GM18505 (cell line): ENCODE measurements around the gene IHH.

Source experiments
- ATAC-seq: cut with Tn5 transposase; IDR thresholded peaks from one replicate; pipeline ENCODE4 v1.9.1; 2021; ENCODE audit not compliant: unreplicated experiment
- POLR2A ChIP-seq: IDR thresholded peaks from 4 replicates; pipeline ENCODE4 v1.6.1; 2011; ENCODE audit warnings: borderline replicate concordance; ENCODE audit not compliant: insufficient read depth, insufficient read length; ENCODE audit errors: extremely low read depth

The IHH gene

DNA sequence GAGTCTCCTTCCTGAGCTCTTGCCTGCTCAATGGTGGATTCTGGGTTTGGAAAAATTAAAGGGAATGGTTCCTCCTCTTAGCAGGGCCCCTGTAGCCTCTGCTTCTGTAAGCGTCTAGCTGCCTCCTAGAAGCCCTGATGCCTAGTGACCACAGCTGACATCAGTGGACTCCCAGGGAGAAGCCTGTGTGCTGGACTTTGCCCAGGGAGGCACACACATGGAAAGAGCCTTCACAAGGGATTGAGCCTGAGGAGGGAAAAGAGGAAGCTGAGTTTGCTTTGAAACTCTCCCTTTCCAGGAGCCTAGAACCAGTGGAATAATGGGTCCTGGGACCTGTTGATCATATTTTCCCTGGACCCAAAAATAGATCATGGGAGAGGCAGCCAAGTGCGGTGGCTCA, 18.0 kb downstream of the IHH start:
- no peak for ATAC-seq
- TF ChIP-seq POLR2A: no peak

- no peak for ATAC-seq
- TF ChIP-seq POLR2A: no peak
Measured at GRCh38 chr2:219042157-219042556, 18.6 kb downstream of the IHH start.

DNA sequence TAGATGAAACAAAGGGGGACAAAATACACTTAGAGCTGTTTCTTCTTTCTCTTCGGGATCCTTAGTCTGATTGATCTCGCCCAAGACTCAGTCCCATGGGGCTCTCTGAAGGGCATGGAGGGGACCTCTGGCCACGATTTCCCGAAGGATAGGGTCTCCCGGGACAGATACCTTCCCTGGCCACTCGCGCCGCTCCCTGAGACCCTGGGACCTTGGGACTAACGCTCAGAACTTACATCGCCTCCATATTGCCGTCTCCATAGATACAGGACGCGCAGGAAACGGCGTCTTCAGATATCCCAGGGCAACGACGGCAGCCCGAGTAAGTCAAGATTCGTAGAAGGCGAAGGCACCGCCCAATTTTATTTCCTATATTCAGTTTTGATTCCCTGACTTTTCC, 19.5 kb downstream of the IHH start, which contains the start of gene CFAP65:
Gene CFAP65 (minus strand): TSS at position 265 of the 400 bp plus-strand sequence. CDS start 2,468 bp downstream, outside the sequence.
- TF ChIP-seq POLR2A: no peak

DNA sequence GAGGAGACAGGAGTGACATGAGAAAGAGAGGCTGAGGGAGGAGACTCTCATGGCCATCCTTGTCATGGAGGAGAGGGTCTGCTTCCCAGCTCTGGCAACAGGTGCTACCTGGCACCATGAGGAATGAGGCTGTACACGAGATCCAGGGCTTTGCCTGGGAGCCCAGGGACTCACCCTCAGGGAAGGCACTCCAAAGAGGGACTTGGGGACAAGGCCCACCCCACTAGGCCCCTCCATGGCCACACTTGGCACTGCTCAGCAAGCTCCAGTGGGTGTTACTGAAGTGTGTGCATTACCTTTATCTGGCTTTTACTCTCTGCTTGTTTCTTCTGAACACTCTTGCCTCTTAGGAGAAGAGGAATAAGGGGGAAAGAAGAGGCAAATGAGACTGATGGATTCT, 22.1 kb downstream of the IHH start:
- ATAC-seq: no peak

More for the DNA sequence above, 19.5 kb downstream of the IHH start, which contains the start of gene CFAP65:
- ATAC-seq: no peak

GRCh38 chr2:219037783-219038499, 22.8 kb downstream of the IHH start:
- ATAC-seq: no peak
- TF ChIP-seq POLR2A: no peak

More for the DNA sequence above, 22.1 kb downstream of the IHH start:
- no peak for TF ChIP-seq POLR2A

DNA sequence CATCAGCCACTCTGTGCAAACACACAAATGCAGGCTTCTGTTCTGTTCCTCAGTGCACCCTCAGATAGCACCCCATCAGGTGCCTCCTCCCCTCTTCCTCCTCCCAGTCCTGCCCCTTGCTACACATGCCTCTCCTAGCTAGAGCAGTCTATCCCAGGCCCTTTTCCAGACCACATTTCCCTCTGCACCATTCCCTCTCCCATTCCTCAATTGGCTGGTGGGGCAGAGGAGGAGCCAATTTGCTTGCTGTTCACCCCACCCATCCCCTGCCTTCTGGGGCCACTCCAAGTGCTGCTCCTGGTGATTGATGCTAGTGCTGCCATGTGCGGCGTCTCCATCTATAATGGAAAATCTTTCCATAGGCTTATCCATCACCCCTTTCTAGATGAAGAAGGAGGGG, 24.8 kb downstream of the IHH start:
- ATAC-seq: no peak
- no peak for TF ChIP-seq POLR2A

DNA sequence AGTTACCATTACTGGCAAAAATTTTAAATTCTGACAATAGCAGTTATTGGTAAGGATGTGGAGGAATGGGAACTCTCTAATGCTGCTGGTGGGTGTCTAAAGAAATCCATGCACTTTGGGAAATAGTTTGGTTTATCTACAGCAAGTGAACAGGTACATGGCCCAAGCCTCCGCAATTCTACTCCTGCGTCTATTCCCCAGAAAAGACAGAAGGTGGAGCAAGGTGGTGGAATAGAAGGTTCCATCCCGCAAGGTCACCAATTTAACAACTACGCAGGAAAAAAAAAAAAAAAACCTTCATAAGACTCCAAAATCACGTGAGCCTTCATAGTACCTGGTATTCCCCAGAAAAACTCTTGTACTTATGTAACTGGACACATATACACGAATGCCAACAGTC, 25.9 kb downstream of the IHH start:
- ATAC-seq: no peak
- TF ChIP-seq POLR2A: no peak

- no peak for TF ChIP-seq POLR2A
- no peak for ATAC-seq
Measured at GRCh38 chr2:219032051-219032745, 28.5 kb downstream of the IHH start.

DNA sequence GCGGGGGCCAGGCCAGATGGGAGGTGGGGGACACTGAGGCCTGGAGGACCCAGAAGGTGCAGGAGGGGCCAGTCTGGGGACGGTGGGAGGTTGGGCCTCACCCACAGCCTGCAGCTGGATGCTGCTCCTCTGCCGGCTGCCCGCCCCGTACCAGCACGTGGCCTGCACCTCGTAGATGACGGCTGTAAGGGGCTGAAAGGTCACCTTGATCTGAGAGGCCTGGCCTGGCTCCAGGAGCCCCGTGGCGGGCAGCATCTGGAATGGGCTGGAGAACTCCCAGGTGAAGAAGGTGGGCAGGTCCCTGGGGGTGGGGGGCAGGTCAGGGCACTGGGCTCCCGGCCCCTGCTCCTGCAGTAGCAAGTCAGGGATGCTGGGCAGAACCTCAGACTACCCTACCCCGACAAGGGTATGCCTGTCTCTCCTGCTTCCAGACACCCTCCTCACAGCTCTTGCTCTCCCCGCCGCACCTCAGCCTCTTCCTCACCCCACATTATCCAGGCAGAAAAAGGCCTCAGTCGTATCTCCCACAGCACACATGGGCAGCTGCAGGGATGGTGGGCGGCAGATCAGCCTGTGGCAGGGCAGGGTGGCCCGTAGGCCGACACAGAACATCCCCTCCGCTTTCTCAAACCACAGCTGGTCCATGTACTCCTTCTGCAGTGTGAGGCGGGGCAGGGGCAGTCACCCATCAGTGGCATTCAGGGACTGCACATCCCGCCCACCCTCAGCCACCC, 29.5 kb downstream of the IHH start:
- no peak for TF ChIP-seq POLR2A
- ATAC-seq: no peak

DNA sequence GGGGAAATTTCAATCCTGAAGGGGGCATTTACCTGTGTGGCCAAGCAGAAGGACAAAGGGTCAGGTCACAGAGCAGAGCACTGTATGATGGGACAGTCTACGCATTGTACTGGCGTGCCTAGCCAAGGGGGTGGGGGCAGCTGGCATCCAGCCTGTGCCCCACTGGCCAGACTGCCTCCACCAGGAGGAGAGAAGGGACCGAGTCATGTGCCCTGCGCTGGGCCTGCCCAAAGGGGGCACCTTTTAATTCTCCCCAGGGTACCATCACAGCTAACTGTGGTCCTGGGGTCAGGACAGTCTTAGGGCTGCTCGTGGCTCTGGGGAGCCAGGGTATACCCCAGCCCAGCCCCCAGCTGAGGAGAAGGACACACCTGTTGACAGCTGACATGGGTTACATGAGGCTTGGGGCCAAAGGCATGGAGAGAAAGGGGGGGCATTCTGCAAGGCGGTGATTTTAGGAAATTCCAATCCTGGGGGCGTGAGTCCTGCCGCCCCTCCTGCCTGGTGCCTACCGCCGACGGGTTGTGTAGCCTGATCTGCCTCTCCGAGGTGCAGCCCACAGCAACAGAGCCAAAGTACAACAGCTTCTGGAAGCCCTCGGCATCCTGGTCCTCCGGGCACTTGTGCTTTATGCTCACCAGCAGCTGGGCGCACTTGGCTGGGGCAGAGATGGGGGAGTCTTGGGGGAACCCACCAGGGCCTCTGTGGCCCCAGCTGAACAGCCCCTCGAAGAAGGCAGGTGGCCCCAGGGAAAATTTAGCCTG, 30.4 kb downstream of the IHH start:
- no peak for ATAC-seq
- TF ChIP-seq POLR2A: no peak

DNA sequence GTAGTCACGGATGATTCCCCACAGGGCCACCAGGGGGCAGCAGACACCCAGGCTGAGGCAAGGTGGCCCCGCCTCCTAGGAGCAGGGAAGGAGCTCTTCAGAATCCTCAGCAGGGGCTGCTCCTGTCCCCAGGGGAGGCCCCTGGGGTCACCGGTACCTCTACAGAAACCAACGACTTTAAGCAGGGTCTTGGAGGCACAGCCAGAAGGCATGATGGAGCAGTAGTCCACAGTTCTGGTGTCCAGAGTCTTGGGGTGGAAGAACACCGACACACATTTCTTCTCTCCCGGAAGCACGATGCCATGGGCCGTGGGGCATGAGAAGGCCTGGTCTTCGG, 30.9 kb downstream of the IHH start:
- TF ChIP-seq POLR2A: no peak

DNA sequence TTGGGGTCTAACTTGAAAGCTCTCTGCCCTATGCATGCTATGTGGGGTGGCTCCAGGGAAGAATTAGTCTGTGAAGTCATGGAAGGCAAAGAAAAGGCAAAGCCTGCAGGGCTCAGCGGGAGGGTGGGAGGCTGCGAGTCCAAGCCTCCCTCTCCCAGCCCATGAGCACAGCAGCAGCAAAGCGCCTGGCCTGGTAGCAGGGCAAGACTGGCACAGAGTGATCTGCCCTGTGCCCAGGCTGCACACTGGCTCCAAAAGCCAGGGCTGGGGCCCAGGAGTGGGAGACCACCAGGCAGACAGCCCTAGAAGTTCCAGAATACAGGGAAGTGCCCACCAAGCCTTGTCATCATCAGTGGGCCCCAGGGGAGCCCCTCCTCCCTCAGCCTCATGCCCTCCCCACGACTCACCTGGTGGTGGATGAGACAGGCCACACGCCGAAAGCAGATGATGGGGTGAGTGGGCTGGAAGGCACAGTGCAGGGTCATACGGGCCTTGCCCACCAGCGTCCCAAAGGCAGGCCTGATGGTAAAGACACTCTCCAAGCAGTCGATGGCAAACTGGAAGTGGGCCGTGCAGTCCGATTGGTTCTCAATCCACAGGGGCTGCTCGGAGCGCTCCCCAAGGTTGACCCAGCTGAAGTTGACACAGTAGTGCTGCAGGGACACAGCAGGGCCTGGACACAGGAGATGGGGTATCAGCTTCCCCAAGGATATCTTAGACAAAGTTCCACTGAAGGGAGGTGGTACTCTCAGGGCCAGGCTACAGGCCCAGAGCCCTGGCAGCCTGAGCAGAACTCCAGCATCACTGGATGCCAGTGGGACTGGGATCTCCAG, 31.5 kb downstream of the IHH start:
- no peak for TF ChIP-seq POLR2A
- no peak for ATAC-seq

More for the DNA sequence above, 30.9 kb downstream of the IHH start:
- ATAC-seq: peak; percentile 63
